Stimulated activated CD8-positive, alpha-beta memory T cell treated with anti-CD3 and anti-CD28 coated beads, Interleukin-15, amount 100 ng/mL, for 24 hours (primary cell): Measurements from ENCODE around the gene EEIG1.

ENCODE experiments used
- DNase-seq: peaks from one replicate; pipeline ENCODE4 v3.0.0-alpha.2; 2020; ENCODE audit warnings: low read depth

The EEIG1 gene

DNA sequence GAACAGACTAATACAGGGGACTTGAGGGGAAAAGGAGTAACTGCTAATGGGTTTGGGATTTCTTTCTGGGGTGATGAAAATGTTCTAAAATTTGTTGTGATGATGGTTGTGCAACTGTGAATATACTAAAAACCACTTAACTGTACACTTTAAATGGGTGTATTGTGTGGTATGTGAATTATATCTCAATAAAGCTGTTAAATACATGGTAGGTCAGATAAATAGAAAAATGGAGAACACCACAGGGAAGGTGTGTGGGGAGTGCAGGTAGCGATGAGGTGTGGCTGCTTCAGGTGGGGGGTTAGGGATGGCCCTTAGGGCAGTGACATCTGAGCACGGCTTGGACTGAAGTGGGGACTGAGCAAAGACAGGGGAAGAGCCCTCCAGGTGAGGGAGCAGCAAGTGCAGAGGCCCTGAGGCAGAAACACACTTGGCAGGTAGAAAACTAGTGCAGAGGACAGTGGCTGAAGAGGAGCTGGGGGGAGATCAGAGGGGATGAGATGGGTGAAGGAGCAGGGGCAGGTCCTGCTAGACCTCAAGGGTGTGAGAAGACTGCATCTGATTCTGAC lies 20.9 kb downstream of the EEIG1 start:
- DNase-seq: no peak

DNA sequence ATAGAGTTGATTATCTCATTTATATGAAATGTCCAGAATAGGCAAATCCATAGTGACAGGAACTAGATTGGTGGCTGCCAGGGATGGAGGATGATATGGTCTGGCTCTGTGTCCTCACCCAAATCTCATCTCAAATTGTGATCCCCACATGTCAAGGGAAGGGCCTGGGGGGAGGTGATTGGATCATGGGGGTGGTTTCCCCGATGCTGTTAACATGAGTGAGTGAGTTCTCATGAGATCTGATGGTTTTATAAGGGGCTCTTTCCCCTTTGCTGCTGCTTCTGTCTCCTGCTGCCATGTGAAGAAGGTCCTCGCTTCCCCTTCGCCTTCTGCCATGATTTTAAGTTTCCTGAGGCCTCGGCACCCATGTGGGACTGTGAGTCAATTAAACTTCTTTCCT lies 21.4 kb downstream of the EEIG1 start:
- DNase-seq: no peak

DNA sequence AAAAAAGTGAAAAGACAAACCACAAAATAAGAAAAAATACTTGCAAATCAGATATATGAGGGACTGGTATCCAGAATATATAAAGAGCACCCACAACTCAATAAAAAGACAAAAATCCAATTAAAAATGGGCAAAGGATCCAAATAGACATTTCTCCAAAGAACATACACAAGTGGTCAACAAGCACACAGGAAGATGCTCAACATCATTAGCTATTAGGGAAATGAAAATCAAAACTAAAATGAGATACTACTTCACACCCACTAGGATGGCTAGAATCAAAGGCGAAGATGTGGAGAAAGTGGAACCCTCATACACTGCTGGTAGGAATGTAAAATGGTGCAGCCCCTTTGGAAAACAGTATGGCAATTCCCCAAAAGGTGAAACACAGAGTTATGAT lies 22.1 kb downstream of the EEIG1 start:
- no peak for DNase-seq

DNA sequence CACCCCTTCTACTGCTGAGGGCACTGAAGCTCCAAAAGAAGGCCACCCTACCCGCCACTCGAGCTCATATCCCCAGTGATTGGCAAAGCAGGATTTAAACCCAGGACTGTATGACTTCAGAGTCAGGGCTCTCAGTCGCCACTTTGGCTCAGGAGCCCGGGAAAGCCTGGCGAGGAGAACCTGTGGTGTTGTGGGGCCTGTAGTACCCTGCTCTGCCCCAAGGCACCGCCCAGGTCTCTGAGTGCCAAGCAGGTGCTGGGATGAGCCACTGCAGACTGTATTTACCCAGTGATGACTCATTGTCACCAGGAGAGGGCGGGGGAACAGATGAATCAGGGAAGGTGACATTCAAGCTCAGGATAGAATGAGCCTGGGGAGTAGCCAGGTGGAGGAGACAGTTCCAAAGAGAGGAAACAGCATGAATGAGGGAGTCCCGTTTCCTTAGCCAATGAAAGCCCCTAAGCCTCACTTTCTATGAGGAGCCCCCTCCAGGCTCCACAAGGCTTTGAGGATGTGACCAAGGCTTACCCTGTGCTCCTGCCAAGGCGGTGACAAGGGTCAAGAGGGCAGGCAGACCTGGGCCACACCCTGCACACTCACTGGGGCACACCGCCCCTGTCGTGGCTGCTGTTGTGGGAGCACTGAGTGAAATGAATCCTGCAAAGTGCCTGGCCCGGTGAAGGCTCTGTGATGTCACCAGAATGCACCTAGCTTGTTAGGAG lies 25.3 kb downstream of the EEIG1 start:
- no peak for DNase-seq

DNA sequence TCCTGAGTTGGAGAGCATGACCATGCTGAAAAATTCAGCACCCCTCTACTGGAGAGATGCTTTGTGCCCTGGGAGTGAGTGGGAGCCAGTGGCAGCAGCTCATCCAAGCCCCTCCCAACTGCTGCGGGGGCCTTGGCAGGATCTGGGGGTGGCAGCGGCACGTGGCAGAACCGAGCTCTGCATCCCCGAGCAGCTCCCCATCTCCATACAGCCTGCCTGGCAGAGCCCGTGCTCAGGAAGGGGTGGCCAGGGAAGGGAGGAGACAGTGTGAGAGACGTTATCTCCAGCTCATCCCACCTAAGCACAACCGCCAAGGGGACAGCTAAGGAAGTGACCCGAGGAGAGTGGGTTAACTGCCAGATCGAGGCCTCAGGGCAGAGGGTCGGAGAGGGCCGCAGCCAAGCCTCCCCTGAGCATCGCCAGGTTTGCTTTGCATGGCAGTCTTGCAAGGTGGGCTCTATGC lies 25.9 kb downstream of the EEIG1 start:
- no peak for DNase-seq

DNA sequence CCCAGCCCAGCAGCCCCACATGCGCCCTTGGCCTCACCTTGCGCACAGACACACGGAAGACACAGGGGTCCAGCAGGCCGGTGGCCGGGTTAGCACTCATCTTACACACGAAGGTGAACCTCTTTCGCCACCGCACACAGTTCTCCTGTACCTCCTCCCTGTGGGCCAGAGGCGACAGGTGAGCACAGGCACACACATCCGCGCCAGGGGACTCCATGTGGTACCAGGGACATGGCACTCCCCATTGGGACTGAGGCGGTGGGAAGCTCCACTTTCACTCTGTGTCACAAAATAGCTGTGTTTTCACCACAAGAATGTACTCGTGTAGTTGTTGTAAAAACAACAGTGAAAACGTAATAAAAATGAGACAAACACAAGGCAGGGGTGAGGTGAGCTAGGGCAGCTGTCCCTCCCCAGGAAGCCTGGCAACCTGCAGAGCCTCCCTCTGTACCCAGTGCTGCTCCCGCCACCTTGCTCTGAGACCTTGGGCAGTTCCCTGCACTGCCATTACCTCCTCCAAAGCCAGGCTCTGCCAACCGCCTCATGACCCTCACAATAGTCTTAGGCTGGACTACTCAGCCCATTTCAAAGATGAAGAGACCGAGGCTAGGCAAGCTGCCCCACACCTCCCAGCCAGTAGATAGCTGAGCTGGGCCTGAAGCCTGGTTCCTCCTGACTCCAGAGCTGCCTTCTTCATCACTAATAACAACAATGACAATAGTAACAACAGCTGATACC lies 26.9 kb downstream of the EEIG1 start:
- no peak for DNase-seq

DNA sequence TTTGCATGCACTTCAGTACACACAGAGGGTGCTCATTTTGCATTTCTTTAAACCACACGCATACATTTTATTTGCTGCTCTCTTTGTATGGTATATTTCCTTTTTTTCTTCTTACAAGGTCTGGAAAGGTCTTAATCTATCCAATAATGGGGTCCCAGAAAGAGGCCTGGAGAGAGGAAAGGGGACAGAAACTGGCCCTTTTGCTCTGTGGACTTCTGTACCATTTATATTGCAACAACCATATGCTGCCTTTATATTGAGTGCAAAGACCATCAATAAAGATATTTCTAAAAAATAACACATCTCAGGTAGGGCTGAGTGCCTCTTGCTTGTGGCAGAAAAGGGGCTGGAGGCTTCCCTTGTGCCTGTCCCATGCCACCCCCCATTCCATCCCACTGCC lies 27.6 kb downstream of the EEIG1 start:
- DNase-seq: no peak

DNA sequence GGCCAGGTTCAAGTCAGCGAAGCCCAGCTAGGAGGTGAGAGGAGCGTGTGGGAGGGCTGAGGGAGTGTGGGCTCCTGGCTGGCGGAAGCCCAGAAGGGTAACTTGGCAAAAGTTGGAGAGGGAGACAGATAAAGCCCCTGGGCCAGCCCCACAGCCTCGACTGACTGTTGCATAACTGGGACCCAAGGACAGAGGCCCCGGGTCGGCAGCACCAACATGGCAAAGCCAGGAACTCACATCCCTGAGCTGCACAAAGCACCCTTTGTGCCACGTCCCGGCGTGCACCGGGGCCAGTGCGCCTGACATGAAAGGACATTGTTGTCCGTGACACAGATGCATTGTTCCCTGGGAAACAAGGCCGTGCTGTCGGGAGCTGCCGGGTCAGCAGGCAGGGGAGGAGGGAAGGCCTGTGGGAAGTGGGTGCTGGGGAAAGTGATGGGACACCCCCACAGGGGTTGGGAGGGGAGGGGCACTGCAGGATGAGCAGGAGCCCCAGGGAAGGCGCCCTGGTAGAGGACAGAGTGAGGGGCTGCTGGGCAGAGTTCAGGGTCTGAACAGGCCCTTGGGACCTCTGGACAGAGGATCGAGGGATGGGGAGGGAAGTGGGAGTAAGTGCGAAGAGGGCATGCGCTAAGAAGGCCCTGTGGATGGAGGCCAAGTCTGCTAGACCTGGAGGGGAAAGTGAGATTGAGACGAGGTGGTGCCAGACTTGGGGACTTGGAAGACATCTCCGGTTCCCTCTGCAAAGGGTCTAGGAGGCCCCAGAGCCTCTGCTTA lies 30.1 kb downstream of the EEIG1 start:
- DNase-seq: no peak

DNA sequence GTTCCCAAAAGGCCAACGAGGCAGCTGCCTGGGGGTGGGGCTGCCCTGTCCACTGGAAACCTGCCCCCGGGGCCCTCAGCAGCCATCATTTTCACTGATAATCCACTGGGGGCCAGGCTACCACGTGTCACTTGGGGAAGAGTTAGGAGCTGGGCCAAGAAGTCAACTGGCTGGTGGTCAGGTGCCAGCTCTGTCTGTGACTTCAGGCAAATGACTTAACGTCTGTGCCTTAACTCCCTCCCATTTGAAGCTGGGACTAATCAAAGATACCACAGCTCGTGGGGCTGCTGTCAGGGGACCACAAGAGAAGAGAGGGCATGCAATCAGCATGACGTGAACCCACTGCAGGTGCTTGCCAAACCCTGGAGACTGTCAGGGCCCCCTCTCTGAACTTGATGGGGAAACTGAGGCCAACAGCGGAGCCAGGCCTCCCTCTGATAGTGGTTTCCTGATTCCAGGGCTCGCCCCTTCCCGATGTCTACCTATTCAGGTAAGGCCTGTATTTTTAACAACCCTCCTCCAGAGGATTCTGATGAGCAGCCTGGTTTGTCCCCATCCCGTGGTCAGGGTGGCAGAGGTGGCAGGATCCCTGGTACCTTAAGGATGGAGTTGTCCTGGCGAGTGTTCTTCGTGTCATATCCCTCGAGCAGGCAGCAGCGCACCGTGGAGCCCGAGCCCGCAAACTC lies 30.8 kb downstream of the EEIG1 start:
- no peak for DNase-seq

DNA sequence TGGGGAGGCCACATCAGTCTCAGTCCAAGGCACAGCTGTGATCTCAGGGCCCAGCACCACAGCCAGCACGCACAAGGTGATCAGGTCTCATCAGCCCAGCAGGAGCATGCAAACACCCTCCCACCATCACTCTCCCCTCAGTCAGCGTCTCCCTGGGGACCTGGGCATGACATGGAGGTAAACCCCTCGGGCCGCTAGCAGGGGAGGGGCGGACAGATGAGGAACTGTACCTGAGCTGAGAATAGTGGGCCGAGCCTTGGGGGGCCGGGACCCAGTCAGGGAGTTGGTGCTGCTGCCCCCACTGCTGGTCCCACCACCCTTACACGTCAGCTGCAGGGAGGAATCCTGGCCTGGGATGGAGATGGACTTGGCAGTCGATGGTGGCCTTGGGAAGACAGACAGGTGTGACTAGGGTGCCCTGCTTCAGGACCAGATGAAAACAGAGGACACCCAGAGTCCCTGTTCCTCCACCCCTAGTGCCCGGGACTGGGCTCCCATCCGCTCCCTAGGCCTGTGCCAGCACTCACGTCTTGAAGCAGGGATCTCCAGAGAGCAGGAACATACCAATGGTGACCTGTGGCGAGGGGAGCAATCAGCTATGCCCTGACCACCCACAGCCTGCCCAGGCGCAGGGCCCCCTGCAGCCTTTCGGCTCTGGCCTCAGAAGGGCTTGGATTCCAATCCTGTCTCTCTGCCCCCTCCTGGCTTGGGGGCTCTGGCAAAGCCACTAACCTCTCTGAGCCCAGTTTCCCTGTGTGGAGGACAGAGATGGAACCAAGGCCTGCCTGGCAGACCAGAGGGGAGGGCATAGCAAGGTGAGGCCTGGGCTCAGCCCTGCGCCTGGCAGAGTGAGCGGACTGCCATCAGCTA lies 32.7 kb downstream of the EEIG1 start:
- no peak for DNase-seq

DNA sequence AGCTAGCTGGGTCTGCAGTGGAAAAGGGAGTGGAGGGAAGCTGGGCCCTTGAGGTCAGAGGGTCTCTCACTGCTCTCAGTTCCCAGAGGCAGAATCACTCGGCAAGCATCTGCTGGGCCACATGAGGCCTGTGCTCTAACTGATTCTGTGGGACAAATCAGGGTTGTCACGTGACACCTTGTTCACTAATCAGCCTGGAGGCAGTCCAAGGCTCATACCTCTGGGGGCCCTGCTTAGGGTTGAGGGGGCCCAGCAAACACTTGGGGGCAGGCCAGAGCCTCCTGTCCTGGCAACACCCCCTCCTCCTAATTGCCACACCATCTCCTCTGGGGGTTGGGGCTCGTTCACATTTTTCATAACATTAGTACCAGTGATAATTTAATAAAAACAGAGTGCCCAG lies 34.1 kb downstream of the EEIG1 start:
- no peak for DNase-seq

DNA sequence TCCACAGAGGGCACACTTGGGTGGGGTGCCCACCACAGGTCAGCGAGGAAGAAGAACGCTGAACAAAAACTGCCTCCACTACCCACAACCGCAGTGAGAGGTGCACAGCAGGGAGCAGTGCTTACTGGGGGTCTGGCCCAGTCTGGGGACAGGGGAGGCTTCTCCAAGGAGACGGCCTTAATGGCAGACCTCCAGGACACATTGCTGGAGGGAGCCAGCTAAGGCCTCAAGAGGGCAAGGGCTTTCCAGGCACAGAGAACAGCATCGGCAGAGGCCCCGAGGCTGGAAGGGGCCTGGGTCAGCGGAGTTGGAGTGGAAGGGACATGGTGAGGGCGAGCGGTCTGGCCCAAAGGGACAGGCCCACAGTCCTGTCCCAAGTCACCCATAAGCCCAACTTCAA lies 34.8 kb downstream of the EEIG1 start:
- DNase-seq: no peak

DNA sequence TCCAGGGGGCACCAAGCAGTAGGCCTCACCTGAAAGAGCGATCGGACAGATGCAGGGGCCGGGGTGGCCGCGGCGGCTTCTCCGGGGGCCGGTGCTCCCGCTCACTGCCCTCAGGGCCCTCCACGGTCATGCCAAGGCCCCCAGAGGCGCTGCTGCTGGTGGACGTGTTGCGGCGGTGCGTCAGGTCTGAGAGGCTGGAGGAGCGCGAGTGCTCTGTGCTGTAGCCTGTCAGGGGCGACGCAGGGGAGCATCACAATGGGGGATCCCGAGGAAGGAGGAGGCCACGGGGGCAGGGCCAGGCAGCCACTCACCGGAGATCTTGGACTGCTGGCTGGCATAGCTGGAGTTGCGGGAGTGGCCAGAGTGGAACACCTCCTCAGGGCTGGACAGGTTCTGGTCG lies 35.5 kb downstream of the EEIG1 start:
- DNase-seq: no peak

DNA sequence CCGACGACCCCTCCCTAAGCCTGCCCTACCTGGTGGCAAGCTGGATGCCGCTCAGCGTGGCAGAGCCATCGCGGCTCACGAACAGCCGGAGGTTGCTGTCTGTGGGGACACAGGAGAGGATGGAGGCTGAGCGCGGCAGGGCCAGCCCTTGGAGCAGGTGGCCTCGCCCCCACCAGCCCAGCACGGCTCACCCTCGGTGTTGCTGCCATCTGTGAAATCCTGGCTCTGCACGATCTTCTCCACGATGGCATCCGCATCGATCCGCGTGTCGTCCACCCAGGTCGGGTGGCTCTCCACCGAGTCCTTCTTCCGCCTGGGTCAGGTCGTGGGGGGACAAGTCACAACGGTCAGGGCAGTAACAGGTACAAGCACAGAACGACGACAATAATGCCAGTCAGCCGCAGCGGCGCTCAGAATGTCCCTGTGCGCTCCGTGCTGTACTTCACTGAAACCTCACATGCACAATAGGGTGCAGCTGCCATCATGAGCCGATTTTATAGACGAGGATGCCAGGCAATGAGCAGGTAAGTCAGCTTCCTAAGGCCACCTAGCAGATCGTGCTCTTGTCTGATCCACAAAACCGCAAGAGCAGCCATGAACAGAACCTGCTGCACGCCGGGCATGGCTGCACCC lies 36.1 kb downstream of the EEIG1 start:
- DNase-seq: no peak

DNA sequence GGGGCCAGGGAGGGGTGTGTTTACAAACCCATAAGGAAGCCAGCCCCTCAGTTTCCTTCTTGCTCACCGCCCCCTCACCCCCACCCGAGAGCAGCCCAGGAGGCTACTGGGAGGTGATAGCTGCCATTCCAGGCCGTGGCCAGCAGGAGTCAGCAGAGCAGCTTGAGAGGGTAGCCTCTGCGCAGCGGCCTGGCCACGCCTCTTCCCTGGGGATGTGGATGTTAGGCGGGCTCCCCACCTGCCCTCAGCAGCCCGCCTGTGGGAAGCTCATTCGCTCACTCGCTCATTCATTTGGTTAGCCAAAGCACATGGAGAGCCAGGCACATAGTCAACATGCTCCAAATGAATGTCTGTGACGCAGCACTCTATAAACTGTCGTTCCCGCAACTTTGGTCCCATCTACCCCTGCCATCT lies 37.1 kb downstream of the EEIG1 start:
- peak; percentile 55 for DNase-seq

DNA sequence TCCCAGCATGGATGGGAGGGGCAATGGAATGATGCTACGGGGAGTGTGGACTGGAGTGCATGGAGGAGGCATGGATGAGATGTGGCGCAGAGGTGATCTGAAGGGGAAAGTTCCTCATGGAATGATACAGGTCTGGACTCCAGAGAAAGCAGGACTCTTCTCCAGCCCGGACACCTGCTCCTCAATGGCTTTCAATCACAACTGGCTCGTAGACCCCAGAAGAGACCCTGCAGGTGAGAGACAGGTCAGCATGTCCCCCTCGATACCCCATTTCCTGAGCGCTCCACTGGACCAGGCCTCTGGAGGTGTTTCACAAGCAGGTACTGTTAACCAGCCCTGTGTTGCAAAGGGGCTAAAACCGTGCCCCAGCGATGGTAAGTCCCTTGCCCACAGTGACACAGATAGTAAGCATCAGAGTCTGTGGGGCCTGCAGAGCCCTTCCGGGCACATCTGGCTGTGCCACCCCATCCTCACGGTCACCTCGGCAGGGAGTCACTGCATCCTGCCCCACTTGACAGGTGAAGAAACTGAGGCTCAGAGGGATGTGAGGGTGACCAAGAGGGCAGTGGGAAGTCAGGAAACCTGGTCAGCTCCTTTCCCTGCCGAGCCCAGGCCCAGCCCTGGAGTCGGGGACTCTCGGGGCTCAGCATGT lies 37.7 kb downstream of the EEIG1 start:
- DNase-seq: no peak

DNA sequence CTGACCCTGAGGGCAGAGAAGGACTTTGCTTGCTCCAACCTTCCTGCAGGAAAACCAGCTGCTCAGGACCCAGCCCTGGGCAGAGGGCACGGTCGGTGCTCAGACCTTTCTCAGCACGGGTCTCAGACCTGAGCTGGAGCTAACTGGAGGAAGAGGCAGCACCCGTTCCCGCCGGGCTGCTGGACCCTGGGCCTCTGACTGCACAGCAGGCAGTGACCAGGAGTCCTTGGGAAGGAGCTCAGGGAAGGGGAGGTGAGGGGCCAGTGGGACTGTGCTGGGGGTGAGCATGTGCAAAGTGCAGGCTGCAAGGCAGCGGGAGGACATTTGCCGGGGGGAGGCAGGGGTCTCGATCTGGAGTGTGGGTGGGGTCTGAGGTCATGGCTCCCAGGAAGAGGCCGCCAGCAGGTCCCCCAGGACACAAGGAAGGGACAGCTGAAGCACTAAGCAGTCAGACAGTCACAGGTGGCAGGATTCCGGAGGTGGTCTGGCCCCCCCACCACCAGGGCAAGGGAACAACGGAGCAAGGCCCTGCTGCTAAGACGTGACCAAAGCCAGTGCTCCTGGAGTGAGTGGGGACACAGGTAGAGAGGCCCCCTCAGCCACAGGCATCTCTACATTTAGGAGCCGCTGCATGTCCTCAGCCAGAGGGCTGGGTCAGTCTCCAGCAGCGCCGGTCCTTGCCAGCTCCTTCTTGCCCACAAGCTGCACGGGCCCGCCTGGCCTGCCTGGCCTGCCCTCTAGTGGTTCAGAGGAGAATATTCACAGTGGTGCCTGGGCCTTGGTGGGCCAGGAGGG lies 38.4 kb downstream of the EEIG1 start:
- no peak for DNase-seq

DNA sequence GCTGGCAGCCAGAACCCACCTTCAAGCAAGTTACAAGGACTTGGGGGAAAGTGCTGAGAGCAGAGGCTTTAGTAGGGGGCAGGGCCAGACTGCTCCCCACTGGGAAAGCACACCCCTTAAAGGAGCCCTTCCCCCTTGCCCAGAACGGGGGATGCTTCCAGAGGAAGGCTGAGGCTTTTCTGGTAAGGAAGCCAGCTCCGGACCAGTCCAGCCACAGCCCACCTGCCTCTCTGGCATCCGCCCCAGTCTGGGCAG lies 38.9 kb downstream of the EEIG1 start:
- no peak for DNase-seq
